ENCODE results near the gene CCNF. TPM values are rescaled to one million over a fixed set of nuclear protein-coding genes. Genes with fewer than 3 reads are reported as not detected.
A peak's percentile ranks its signal among the peaks of the same experiment; 100 is the strongest.

The CCNF gene
- total and polyA plus RNA-seq, 10 of the 15 experiments (the other 5 are each of a cell fraction or from before 2014, with no cell fraction given), result 4.0 to 63.2 (median 27.5) TPM

GRCh38 chr16:2507665-2508064 is 78.4 kb downstream of the CCNF start:
- Histone ChIP-seq H3K79me2 (ENCODE audit: control insufficient read depth, insufficient read depth, low read length) (no peaks in the 10 kb centered on the region), H4K20me1 (ENCODE audit: control insufficient read depth, insufficient read depth) (no peaks in the 10 kb centered on the region), H3K4me2 (ENCODE audit: control insufficient read depth, insufficient read depth) (peak overlapping the region; percentile 86), H3K9ac (ENCODE audit: control insufficient read depth, insufficient read depth, low read length) (peak overlapping the region; percentile 36), H2AFZ (ENCODE audit: control insufficient read depth, low read depth, low read length) (peak overlapping the region; percentile 76), H3K9me3 (replicated peaks; ENCODE audit: control insufficient read depth, insufficient read depth, low read length) (no peaks in the 10 kb centered on the region), H3K4me3 (0 out of 2 replicates have a peak overlapping the region, but pooled peaks have one; percentile 9), H3K27me3 (replicated peaks in 1 of 2; ENCODE audit: control insufficient read depth in 2 of 2, insufficient read depth in 2 of 2, low read length in 1 of 2) (no peaks in the 10 kb centered on the region), H3K27ac (ENCODE audit: control insufficient read depth, insufficient read depth) (peak overlapping the region; percentile 83), H3K4me1 (ENCODE audit: control insufficient read depth, insufficient read depth, low read length) (peaks cover 33% of the 10 kb centered on the region), H3K36me3 (ENCODE audit: control insufficient read depth in 2 of 2, insufficient read depth in 2 of 2, low read length in 1 of 2) (no peaks in the 10 kb centered on the region; a peak in 1 of 4 replicates)
- WGBS (ENCODE audit: insufficient coverage, insufficient replicate concordance, low lambda C conversion rate, missing lambda C conversion rate), result 92% methylated on average over 9 of the region's 11 CpGs
- RAD21 ChIA-PET (ENCODE audit: unreplicated experiment), result interaction anchor here (0.7 to 1.2 kb wide), 2 partner anchors 25 to 460 kb away, joined by 3 to 6 read pairs; partner anchors contain the start of genes NTHL1 and TSC2
- no peak for TF ChIP-seq ATF2 (IDR thresholded peaks at IDR 0.05; ENCODE audit: low read length)
- 0 out of 2 replicates have a peak, but pooled peaks have one; percentile 4 for TF ChIP-seq DPF2 (IDR thresholded peaks at IDR 0.05)
- in situ Hi-C loops (cut with MboI) (loop anchor here (5.0 kb wide), 1 partner anchor 75 kb away; no protein-coding TSS in a partner anchor), intact Hi-C loops (cut with micrococcal nuclease; ENCODE audit: unreplicated experiment) (loop anchor here (5.0 to 10.0 kb wide), 2 partner anchors 40 to 243 kb away; partner anchors contain the start of gene RNPS1)
- POLR2A ChIA-PET, result interaction anchor here (1.1 to 2.5 kb wide), 4 partner anchors 8 to 77 kb away, joined by 4 to 8 read pairs (median 4); partner anchors contain the start of gene TBC1D24
- CTCF ChIA-PET, result interaction anchor here (0.8 to 1.2 kb wide), 3 partner anchors 8 to 313 kb away, joined by 3 to 5 read pairs (median 4); partner anchors contain the start of gene CCNF
- DNase-seq (ENCODE audit: low read depth, low spot score) (no peak), ATAC-seq (peak; percentile 60), FAIRE-seq (peak; percentile 31)
- no TSS peak for BruUV-seq (replicated peaks)
- SMC1A ChIA-PET (ENCODE audit: uncharacterized antibody, unreplicated experiment), result no interaction called here

Small RNAs within 50 kb of the gene (microRNA-seq; reads per million reads assigned to microRNA genes)
- 0.94 reads per million for gene MIR6767
- not detected for gene MIR6768

Small RNAs within 50 kb of the gene (small RNA-seq; reads per million reads assigned to genes)
- gene MIR6768, result 0.27 reads per million

Other genes starting within 250 kb of the CCNF start
Only the 7 nearest of the 16 such genes appear.
- gene ABCA3, start 88.7 kb upstream of the CCNF start, total RNA-seq (2014; rRNA removed), result 6.1 and 6.7 TPM in 2 replicates
- gene ABCA3, start 88.7 kb upstream of the CCNF start, total RNA-seq (2014; rRNA removed; fragmentation: Illumina TruSeq; extraction: Trizol), result 4.5 and 5.3 TPM in 2 replicates
- 15.5 and 17.6 TPM in 2 replicates for gene ABCA3, start 88.7 kb upstream of the CCNF start, total RNA-seq (2021)
- gene ABCA3, start 88.7 kb upstream of the CCNF start, polyA plus RNA-seq (2011; rRNA removed), result 0.42 and 1.1 TPM in 2 replicates
- 4.0 and 9.0 TPM in 2 replicates for gene ABCA3, start 88.7 kb upstream of the CCNF start, polyA plus RNA-seq (2014; fragmentation: Illumina TruSeq; extraction: Trizol)
- 1 to 10 TPM in 1 of 2 experiments, under 1 TPM in 1; 0.71 to 1.3 TPM for gene ABCA3, start 88.7 kb upstream of the CCNF start, polyA plus RNA-seq (2014; fragmentation: Nextera tagmentation; extraction: Ambion mirVana)
- gene ABCA3, start 88.7 kb upstream of the CCNF start, polyA plus RNA-seq (2014; rRNA removed), result 8.5 and 11.7 TPM in 2 replicates
- 1 to 10 TPM; 6.7 to 8.7 TPM for gene ABCA3, start 88.7 kb upstream of the CCNF start, polyA plus RNA-seq (2016; fragmentation: Nextera tagmentation; extraction: Ambion mirVana)
- 38.0 and 38.9 TPM in 2 replicates for gene TEDC2, start 30.7 kb downstream of the CCNF start, total RNA-seq (2014; rRNA removed)
- 9.2 and 10.4 TPM in 2 replicates for gene TEDC2, start 30.7 kb downstream of the CCNF start, total RNA-seq (2014; rRNA removed; fragmentation: Illumina TruSeq; extraction: Trizol)
- gene TEDC2, start 30.7 kb downstream of the CCNF start, total RNA-seq (2021), result 24.9 and 30.8 TPM in 2 replicates
- gene TEDC2, start 30.7 kb downstream of the CCNF start, polyA plus RNA-seq (2011; rRNA removed), result 2.9 and 6.7 TPM in 2 replicates
- gene TEDC2, start 30.7 kb downstream of the CCNF start, polyA plus RNA-seq (2014; fragmentation: Illumina TruSeq; extraction: Trizol), result 2.9 and 7.4 TPM in 2 replicates
- 1 to 10 TPM in 1 of 2 experiments, under 1 TPM in 1; 0.23 to 2.5 TPM for gene TEDC2, start 30.7 kb downstream of the CCNF start, polyA plus RNA-seq (2014; fragmentation: Nextera tagmentation; extraction: Ambion mirVana)
- 27.8 and 35.3 TPM in 2 replicates for gene TEDC2, start 30.7 kb downstream of the CCNF start, polyA plus RNA-seq (2014; rRNA removed)
- 10 to 100 TPM; 40.4 to 47.9 TPM for gene TEDC2, start 30.7 kb downstream of the CCNF start, polyA plus RNA-seq (2016; fragmentation: Nextera tagmentation; extraction: Ambion mirVana)
- not detected in 2 replicates for gene NTN3, start 41.9 kb downstream of the CCNF start, total RNA-seq (2014; rRNA removed)
- gene NTN3, start 41.9 kb downstream of the CCNF start, total RNA-seq (2014; rRNA removed; fragmentation: Illumina TruSeq; extraction: Trizol), result not detected in 2 replicates
- gene NTN3, start 41.9 kb downstream of the CCNF start, total RNA-seq (2021), result not detected in 2 replicates
- not detected in 2 replicates for gene NTN3, start 41.9 kb downstream of the CCNF start, polyA plus RNA-seq (2011; rRNA removed)
- not detected in 2 replicates for gene NTN3, start 41.9 kb downstream of the CCNF start, polyA plus RNA-seq (2014; fragmentation: Illumina TruSeq; extraction: Trizol)
- gene NTN3, start 41.9 kb downstream of the CCNF start, polyA plus RNA-seq (2014; fragmentation: Nextera tagmentation; extraction: Ambion mirVana), result not detected
- 0.04 and 0.22 TPM in 2 replicates for gene NTN3, start 41.9 kb downstream of the CCNF start, polyA plus RNA-seq (2014; rRNA removed)
- gene NTN3, start 41.9 kb downstream of the CCNF start, polyA plus RNA-seq (2016; fragmentation: Nextera tagmentation; extraction: Ambion mirVana), result not detected
- gene TBC1D24, start 45.7 kb downstream of the CCNF start, total RNA-seq (2014; rRNA removed), result 5.6 and 6.6 TPM in 2 replicates
- 3.3 and 3.5 TPM in 2 replicates for gene TBC1D24, start 45.7 kb downstream of the CCNF start, total RNA-seq (2014; rRNA removed; fragmentation: Illumina TruSeq; extraction: Trizol)
- 7.9 and 9.6 TPM in 2 replicates for gene TBC1D24, start 45.7 kb downstream of the CCNF start, total RNA-seq (2021)
- 3.4 and 4.3 TPM in 2 replicates for gene TBC1D24, start 45.7 kb downstream of the CCNF start, polyA plus RNA-seq (2011; rRNA removed)
- 2.6 and 2.7 TPM in 2 replicates for gene TBC1D24, start 45.7 kb downstream of the CCNF start, polyA plus RNA-seq (2014; fragmentation: Illumina TruSeq; extraction: Trizol)
- gene TBC1D24, start 45.7 kb downstream of the CCNF start, polyA plus RNA-seq (2014; fragmentation: Nextera tagmentation; extraction: Ambion mirVana), result 1 to 10 TPM; 1.1 to 1.5 TPM
- 5.7 and 6.9 TPM in 2 replicates for gene TBC1D24, start 45.7 kb downstream of the CCNF start, polyA plus RNA-seq (2014; rRNA removed)
- 1 to 10 TPM; 4.6 to 5.8 TPM for gene TBC1D24, start 45.7 kb downstream of the CCNF start, polyA plus RNA-seq (2016; fragmentation: Nextera tagmentation; extraction: Ambion mirVana)
- 14.0 and 19.1 TPM in 2 replicates for gene ATP6V0C, start 84.5 kb downstream of the CCNF start, total RNA-seq (2014; rRNA removed)
- 8.2 and 10.4 TPM in 2 replicates for gene ATP6V0C, start 84.5 kb downstream of the CCNF start, total RNA-seq (2014; rRNA removed; fragmentation: Illumina TruSeq; extraction: Trizol)
- 127 and 135 TPM in 2 replicates for gene ATP6V0C, start 84.5 kb downstream of the CCNF start, total RNA-seq (2021)
- gene ATP6V0C, start 84.5 kb downstream of the CCNF start, polyA plus RNA-seq (2011; rRNA removed), result 1.5 and 5.9 TPM in 2 replicates
- 8.7 and 17.6 TPM in 2 replicates for gene ATP6V0C, start 84.5 kb downstream of the CCNF start, polyA plus RNA-seq (2014; fragmentation: Illumina TruSeq; extraction: Trizol)
- 10 to 100 TPM in 1 of 2 experiments, 1 to 10 TPM in 1; 2.4 to 16.5 TPM for gene ATP6V0C, start 84.5 kb downstream of the CCNF start, polyA plus RNA-seq (2014; fragmentation: Nextera tagmentation; extraction: Ambion mirVana)
- gene ATP6V0C, start 84.5 kb downstream of the CCNF start, polyA plus RNA-seq (2014; rRNA removed), result 32.2 and 53.4 TPM in 2 replicates
- gene ATP6V0C, start 84.5 kb downstream of the CCNF start, polyA plus RNA-seq (2016; fragmentation: Nextera tagmentation; extraction: Ambion mirVana), result 100 to 1,000 TPM; 107 to 115 TPM
- 26.3 and 32.2 TPM in 2 replicates for gene AMDHD2, start 90.9 kb downstream of the CCNF start, total RNA-seq (2014; rRNA removed)
- 8.0 and 8.9 TPM in 2 replicates for gene AMDHD2, start 90.9 kb downstream of the CCNF start, total RNA-seq (2014; rRNA removed; fragmentation: Illumina TruSeq; extraction: Trizol)
- 35.1 and 41.8 TPM in 2 replicates for gene AMDHD2, start 90.9 kb downstream of the CCNF start, total RNA-seq (2021)
- gene AMDHD2, start 90.9 kb downstream of the CCNF start, polyA plus RNA-seq (2011; rRNA removed), result 3.0 and 5.2 TPM in 2 replicates
- 0.76 and 3.9 TPM in 2 replicates for gene AMDHD2, start 90.9 kb downstream of the CCNF start, polyA plus RNA-seq (2014; fragmentation: Illumina TruSeq; extraction: Trizol)
- gene AMDHD2, start 90.9 kb downstream of the CCNF start, polyA plus RNA-seq (2014; fragmentation: Nextera tagmentation; extraction: Ambion mirVana), result under 1 TPM in 1 of 2 experiments, not detected in 1; 0.60 TPM
- 35.6 and 38.4 TPM in 2 replicates for gene AMDHD2, start 90.9 kb downstream of the CCNF start, polyA plus RNA-seq (2014; rRNA removed)
- gene AMDHD2, start 90.9 kb downstream of the CCNF start, polyA plus RNA-seq (2016; fragmentation: Nextera tagmentation; extraction: Ambion mirVana), result 10 to 100 TPM; 24.3 to 29.4 TPM
- not detected in 2 replicates for gene CEMP1, start 102.0 kb downstream of the CCNF start, total RNA-seq (2014; rRNA removed)
- not detected in 2 replicates for gene CEMP1, start 102.0 kb downstream of the CCNF start, total RNA-seq (2014; rRNA removed; fragmentation: Illumina TruSeq; extraction: Trizol)
- 0.15 TPM in 1 of 2 replicates, not detected in the other for gene CEMP1, start 102.0 kb downstream of the CCNF start, total RNA-seq (2021)
- gene CEMP1, start 102.0 kb downstream of the CCNF start, polyA plus RNA-seq (2011; rRNA removed), result 0.05 TPM in 1 of 2 replicates, not detected in the other
- not detected in 2 replicates for gene CEMP1, start 102.0 kb downstream of the CCNF start, polyA plus RNA-seq (2014; fragmentation: Illumina TruSeq; extraction: Trizol)
- gene CEMP1, start 102.0 kb downstream of the CCNF start, polyA plus RNA-seq (2014; fragmentation: Nextera tagmentation; extraction: Ambion mirVana), result 1 to 10 TPM in 1 of 2 experiments, not detected in 1; 1.5 TPM
- not detected in 2 replicates for gene CEMP1, start 102.0 kb downstream of the CCNF start, polyA plus RNA-seq (2014; rRNA removed)
- 1 to 10 TPM; 3.9 to 8.2 TPM for gene CEMP1, start 102.0 kb downstream of the CCNF start, polyA plus RNA-seq (2016; fragmentation: Nextera tagmentation; extraction: Ambion mirVana)